ENCODE data around the gene EXOC4. TPM values are rescaled to one million over a fixed set of nuclear protein-coding genes. Genes with fewer than 3 reads are reported as not detected.

The EXOC4 gene
- total and polyA plus RNA-seq, 2 of the 8 experiments (the other 6 are each of a cell fraction or from before 2014, with no cell fraction given): 27.0 to 67.3 TPM

GRCh38 chr7:133846203-133846945 lies 593.5 kb downstream of the EXOC4 start:
- H3K79me2 ChIP-seq (ENCODE audit: control insufficient read depth in 1 of 2, insufficient read depth in 2 of 2, low read length in 2 of 2): no peaks in the 10 kb centered on the region
- DNase-seq (ENCODE audit: low read depth in 1 of 2, low spot score in 2 of 2) (no peak), FAIRE-seq (no peak)
- no peak overlapping the region for H4K8ac ChIP-seq (ENCODE audit: extremely low read depth, insufficient read depth, low read length)
- no peak overlapping the region for H4K91ac ChIP-seq (replicated peaks; ENCODE audit: insufficient read length, low read length)
- no peak for TF ChIP-seq FOSL1 (IDR thresholded peaks at IDR 0.05; ENCODE audit: insufficient read depth, low read depth, low read length)
- POLR2A ChIA-PET (ENCODE audit: partially characterized antibody): no interaction called here
- no peak overlapping the region for H2AK5ac ChIP-seq (ENCODE audit: low read depth, low read length)
- no peaks in the 10 kb centered on the region for H3K4me1 ChIP-seq (replicated peaks in 1 of 4; ENCODE audit: control insufficient read depth in 3 of 4, insufficient read depth in 4 of 4, low read length in 3 of 4)
- 93% methylated on average over 8 of the region's 8 CpGs; no CpG with 5 or more reads in 1 of the 2 experiments for WGBS, 2 experiments (ENCODE audit: extremely low coverage in 1 of 2, insufficient coverage in 1 of 2, insufficient read length in 1 of 2, insufficient replicate concordance in 2 of 2, low coverage in 1 of 2, low lambda C conversion rate in 2 of 2, missing lambda C conversion rate in 1 of 2)
- H2BK20ac ChIP-seq (ENCODE audit: low read length): no peak overlapping the region
- H3K23me2 ChIP-seq (ENCODE audit: low read depth, low read length): no peaks in the 10 kb centered on the region
- no peak overlapping the region for H3K4me2 ChIP-seq (ENCODE audit: insufficient read depth in 1 of 2, low read depth in 2 of 2, low read length in 2 of 2)
- H3K9me3 ChIP-seq (ENCODE audit: insufficient read depth in 2 of 2, low read depth in 1 of 2, low read length in 1 of 2): no peaks in the 10 kb centered on the region
- H2BK5ac ChIP-seq (ENCODE audit: low read depth, low read length): no peak overlapping the region
- H3K9ac ChIP-seq (replicated peaks in 1 of 4; ENCODE audit: extremely low read depth in 1 of 4, low read depth in 3 of 4, low read length in 3 of 4): no peak overlapping the region
- no peak overlapping the region for H2BK120ac ChIP-seq (replicated peaks; ENCODE audit: low read depth, low read length)
- no peaks in the 10 kb centered on the region for H3K79me1 ChIP-seq (ENCODE audit: low read depth, low read length)
- CTCF ChIA-PET (ENCODE audit: partially characterized antibody): interaction anchor here (3.8 kb wide), 1 partner anchor 7 kb away, joined by 22 read pairs; no protein-coding TSS in a partner anchor
- no peak overlapping the region for H2BK12ac ChIP-seq (ENCODE audit: low read depth, low read length)
- no peak overlapping the region for H3K27ac ChIP-seq (ENCODE audit: low read depth, low read length)
- no peak overlapping the region for H3K56ac ChIP-seq (replicated peaks; ENCODE audit: insufficient read length, low read depth, low read length)
- H2AFZ ChIP-seq (ENCODE audit: low read length): no peak overlapping the region
- H3K4me3 ChIP-seq (ENCODE audit: extremely low read depth in 1 of 4, insufficient read depth in 2 of 4, low read depth in 3 of 4, low read length in 4 of 4): no peak overlapping the region
- H4K5ac ChIP-seq (ENCODE audit: insufficient read length, low read depth, low read length): no peak overlapping the region
- H3K18ac ChIP-seq (ENCODE audit: extremely low read depth, low read length): no peak overlapping the region
- H3K4ac ChIP-seq (replicated peaks; ENCODE audit: insufficient read length, low read depth, low read length): no peak overlapping the region
- H3K23ac ChIP-seq (ENCODE audit: insufficient read length): no peak overlapping the region
- no peaks in the 10 kb centered on the region for H4K20me1 ChIP-seq (replicated peaks in 1 of 2; ENCODE audit: control insufficient read depth in 1 of 2, insufficient read depth in 2 of 2, low read length in 2 of 2)
- no peak overlapping the region for H3K14ac ChIP-seq (ENCODE audit: insufficient read length)
- no peak overlapping the region for H2BK15ac ChIP-seq (ENCODE audit: low read length)
- no peaks in the 10 kb centered on the region for H3K36me3 ChIP-seq (ENCODE audit: control insufficient read depth in 2 of 4, insufficient read depth in 4 of 4, low read length in 3 of 4)
- H3K27me3 ChIP-seq (replicated peaks in 1 of 4; ENCODE audit: control insufficient read depth in 3 of 4, extremely low read depth in 1 of 4, insufficient read depth in 3 of 4, low read length in 3 of 4): no peaks in the 10 kb centered on the region
